GM12873 (cell line): ENCODE results near the gene PCGF2.

Experiments used
- TF ChIP-seq, protein P1 (sequence below): IDR thresholded peaks from 2 replicates; pipeline ENCODE4 v1.5.1; 2012; ENCODE audit warnings: low read depth, mild to moderate bottlenecking, moderate library complexity, low read length, control low read depth; ENCODE audit not compliant: insufficient read depth; ENCODE audit errors: missing control alignments

Gene PCGF2

DNA sequence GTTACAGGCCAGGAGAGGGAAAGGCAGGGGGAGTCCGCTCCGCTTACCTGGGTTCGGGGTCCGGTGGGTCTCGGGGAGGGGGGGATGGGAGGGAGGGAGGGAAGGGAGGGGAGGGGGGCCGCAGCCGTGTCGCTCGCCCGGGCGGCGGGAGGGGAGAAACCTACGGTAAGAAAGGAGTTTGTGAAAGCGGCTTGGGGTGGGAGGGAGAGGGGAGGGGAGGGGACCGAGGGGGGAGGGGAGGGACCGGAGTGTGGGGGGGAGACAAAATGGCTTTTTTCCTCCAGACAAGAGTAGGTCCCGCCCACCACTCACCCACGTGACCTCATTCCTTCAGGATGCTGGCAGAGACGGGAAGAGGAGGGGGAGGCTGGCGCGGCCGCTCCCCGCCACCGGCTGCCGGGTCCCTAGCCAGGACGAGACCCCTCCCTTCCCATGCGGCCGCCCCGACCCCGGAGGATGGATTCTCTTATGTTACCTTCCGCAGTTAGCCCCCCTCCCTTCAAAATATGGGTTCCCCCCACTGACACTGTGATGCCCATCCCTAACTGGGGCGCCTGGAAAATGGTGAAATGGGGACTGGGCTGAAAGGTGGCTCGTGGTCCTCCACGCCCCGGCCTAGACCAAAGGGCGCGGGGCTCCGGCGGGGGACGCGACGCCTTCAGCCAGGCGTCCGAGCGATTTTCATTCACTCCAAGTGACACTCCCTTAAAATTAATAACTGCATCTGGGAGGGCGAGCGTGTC, at the start of gene PCGF2:
PCGF2 (minus strand) TSS at position 188 of the 743 bp plus-strand sequence. CDS start 7,934 bp downstream, outside the sequence.
- TF ChIP-seq, protein P1, sequence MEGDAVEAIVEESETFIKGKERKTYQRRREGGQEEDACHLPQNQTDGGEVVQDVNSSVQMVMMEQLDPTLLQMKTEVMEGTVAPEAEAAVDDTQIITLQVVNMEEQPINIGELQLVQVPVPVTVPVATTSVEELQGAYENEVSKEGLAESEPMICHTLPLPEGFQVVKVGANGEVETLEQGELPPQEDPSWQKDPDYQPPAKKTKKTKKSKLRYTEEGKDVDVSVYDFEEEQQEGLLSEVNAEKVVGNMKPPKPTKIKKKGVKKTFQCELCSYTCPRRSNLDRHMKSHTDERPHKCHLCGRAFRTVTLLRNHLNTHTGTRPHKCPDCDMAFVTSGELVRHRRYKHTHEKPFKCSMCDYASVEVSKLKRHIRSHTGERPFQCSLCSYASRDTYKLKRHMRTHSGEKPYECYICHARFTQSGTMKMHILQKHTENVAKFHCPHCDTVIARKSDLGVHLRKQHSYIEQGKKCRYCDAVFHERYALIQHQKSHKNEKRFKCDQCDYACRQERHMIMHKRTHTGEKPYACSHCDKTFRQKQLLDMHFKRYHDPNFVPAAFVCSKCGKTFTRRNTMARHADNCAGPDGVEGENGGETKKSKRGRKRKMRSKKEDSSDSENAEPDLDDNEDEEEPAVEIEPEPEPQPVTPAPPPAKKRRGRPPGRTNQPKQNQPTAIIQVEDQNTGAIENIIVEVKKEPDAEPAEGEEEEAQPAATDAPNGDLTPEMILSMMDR: no peak

DNA sequence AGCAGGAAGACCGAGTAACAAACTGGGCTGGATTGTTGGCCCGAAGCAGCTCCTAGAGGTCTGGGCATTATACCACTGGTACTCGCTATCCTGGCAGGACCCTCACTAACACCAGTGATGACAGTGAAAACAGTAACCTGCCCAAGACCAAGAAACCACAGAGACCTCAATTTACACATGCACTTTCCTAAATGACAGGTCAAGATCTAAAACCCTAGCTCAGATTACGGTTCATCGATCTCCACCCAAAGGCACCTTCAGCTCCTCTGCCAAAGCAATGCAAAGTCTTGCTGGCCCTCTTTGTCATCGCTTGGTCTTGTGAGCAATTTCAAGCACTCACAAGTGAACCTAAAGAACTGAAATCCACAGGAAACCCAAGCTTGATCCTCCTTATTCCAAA, 49.7 kb upstream of the PCGF2 start:
- TF ChIP-seq, protein P1: no peak

DNA sequence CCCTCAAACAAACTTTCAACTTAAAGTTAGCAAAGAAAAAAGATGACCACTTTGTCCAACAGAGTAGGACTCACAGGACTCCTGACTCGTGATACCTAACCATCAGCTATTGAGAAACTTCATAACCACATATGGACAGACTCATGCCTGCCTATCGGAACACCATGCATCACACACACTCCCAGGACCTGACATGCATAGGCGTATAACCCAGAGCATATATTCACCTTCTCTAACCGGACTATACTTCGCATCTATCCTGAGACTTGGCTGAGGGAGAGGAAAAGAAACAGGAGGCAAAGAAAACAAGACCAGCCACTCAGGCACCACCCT, 49.0 kb upstream of the PCGF2 start:
- TF ChIP-seq, protein P1: no peak

DNA sequence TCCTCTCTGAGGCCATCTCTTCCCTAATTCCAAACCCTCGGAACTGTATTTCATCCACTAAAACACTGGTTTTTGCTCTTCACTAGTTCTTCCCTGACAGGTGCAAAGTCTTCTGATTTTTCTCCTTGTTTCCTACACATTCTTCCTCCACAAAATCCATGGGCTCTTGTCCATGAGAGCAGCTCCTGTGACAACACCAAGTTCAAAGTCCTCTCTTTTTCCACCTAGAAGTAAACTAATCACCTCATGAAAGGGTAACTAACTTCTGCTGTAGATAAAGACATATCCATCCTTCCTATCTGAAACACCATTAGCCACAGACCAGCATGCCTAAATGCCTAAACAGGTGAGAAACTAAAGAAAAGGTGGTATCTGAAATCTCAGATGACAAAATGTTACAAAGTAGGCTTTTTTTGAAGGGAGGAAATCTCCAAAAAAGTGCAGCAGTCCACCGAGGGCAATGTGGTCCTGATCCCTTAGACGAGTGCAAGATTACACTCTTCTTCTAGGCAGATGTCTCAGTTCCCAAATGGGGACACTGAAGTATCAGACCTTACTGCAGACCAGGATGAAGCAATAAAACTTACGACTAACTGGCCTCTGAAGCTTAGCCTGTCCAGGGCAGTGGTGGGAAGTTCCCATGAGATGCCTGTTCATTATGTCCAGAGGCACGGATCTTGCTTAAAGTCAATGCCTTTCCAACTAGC, 48.5 kb upstream of the PCGF2 start:
- TF ChIP-seq, protein P1: no peak

DNA sequence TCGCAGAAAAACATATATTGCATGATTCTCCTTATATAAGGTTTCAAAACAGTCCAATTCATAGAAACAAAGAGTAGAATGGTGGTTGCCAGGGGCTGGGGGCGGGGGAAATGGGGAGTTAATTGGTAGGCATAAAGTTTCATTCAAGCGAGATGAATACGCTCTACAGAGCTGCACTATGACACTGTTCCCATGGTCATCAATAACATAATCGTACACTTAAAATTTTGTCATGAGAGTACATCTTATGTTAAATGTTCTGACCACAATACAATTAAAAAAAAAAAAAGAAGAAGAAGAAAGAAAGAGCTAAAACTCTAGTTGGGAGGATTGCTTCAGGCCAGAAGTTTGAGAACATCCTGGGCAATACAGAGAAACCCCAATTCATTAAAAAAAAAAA, 46.1 kb upstream of the PCGF2 start:
- TF ChIP-seq, protein P1: no peak

DNA sequence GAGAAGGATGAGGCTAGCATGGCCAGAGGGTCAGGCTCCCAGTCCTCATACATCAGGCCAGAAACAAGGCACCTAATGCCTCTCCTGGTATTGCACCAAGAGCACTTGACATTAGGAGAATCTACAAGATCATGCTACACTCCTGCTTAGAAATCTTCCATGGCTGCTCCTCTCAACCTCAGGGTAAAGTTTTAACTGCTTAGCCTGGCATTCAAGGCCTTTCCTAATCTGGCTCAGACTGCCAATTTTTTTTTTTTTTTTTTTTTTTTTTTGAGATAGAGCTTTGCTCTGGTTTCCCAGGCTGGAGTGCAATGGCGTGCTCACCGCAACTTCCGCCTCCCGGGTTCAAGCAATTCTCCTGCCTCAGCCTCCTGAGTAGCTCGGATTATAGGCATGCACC, 43.0 kb upstream of the PCGF2 start:
- TF ChIP-seq, protein P1: no peak

DNA sequence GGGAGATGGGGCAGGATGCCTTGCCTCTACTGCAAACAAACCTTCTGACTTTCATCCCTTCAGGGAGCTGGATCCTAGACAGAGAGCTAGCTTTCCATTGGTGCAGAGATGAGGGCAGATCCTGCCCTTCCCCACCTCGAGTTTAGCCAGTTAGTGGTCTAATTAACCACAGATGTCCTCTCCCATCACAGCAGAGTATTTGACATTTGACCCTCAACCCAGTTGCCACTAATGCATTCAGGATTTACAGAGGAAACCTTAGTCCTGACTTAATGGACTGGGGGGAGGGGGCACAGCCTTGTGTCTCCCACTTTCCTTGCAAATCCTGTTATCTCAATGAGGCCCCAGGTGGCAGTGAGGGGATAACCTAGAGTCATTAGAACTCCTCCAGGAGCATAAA, 41.0 kb upstream of the PCGF2 start:
- TF ChIP-seq, protein P1: no peak
